Measurements from ENCODE around the gene CUBN.

The CUBN gene

GRCh38 chr10:16787361-16787791, 342.2 kb downstream of the CUBN start:
- peak; percentile 17 for DNase-seq (ENCODE audit: low read depth)

GRCh38 chr10:16780338-16780880, 349.2 kb downstream of the CUBN start:
- DNase-seq (ENCODE audit: low read depth) = no peak

- DNase-seq (ENCODE audit: low read depth) = peak; percentile 46
These were observed 350.2 kb downstream of the CUBN start for GRCh38 chr10:16779384-16779915.

- no peak for DNase-seq (ENCODE audit: low read depth)
These were observed 351.9 kb downstream of the CUBN start for GRCh38 chr10:16777473-16778370.

- DNase-seq (ENCODE audit: low read depth) = no peak
These were observed 352.7 kb downstream of the CUBN start for GRCh38 chr10:16776896-16777295.
